Neural cell (in vitro differentiated cells): ENCODE measurements around the gene ARRB1. TPM values are rescaled to one million over a fixed set of nuclear protein-coding genes. Genes with fewer than 3 reads are reported as not detected.
"Not testable (repeated sequence)": the region's sequence is repeated elsewhere in the genome, so short reads cannot be mapped to it uniquely, and the experiment has no call there.

Experiments
- H2AFZ ChIP-seq: fragments of 200-600, 300-800 bp; sonication (generic), shearing (Covaris generic); 2 replicates; pipeline ENCODE4 v1.6.0; 2014; ENCODE audit warnings: low read depth, mild to moderate bottlenecking, antibody characterized with exemption, low read length, moderate library complexity
- H3F3A ChIP-seq: fragments of 200-600 bp; shearing (Covaris generic); 2 replicates; pipeline ENCODE4 v1.6.1; 2016; ENCODE audit warnings: mild to moderate bottlenecking, moderate library complexity, mixed read lengths, antibody characterized with exemption, low read length; ENCODE audit not compliant: insufficient read depth, poor library complexity, severe bottlenecking
- H3K27ac ChIP-seq: fragments of 200-600, 300-800 bp; sonication (generic), shearing (Covaris generic); 2 replicates; pipeline ENCODE4 v1.5.1; 2014; ENCODE audit warnings: mild to moderate bottlenecking, low read length, moderate library complexity
- H3K27me3 ChIP-seq: fragments of 300-800, 200-600 bp; sonication (generic), shearing (Covaris generic); 2 replicates; pipeline ENCODE4 v1.6.0; 2014; ENCODE audit warnings: mild to moderate bottlenecking, low read depth, low read length, moderate library complexity; ENCODE audit not compliant: insufficient read depth
- H3K36me3 ChIP-seq: fragments of 300-800, 200-600 bp; sonication (generic), shearing (Covaris generic); 2 replicates; pipeline ENCODE4 v1.5.1; 2014; ENCODE audit warnings: mild to moderate bottlenecking, antibody characterized with exemption, low read length, moderate library complexity; ENCODE audit not compliant: insufficient read depth
- H3K4me2 ChIP-seq: fragments of 300-800, 200-600 bp; sonication (generic), shearing (Covaris generic); 2 replicates; pipeline ENCODE4 v1.6.0; 2014; ENCODE audit warnings: mild to moderate bottlenecking, low read length
- H3K4me3 ChIP-seq: fragments of 300-800, 200-600 bp; sonication (generic), shearing (Covaris generic); 2 replicates; pipeline ENCODE4 v1.5.1; 2014; ENCODE audit warnings: mild to moderate bottlenecking, low read length, moderate library complexity
- H3K79me2 ChIP-seq: fragments of 200-600 bp; shearing (Covaris generic); replicated peaks from 2 replicates; pipeline ENCODE4 v1.6.0; 2014; ENCODE audit warnings: mild to moderate bottlenecking, low read length, moderate library complexity; ENCODE audit not compliant: insufficient read depth
- H3K9ac ChIP-seq: fragments of 300-800, 200-600 bp; sonication (generic), shearing (Covaris generic); 2 replicates; pipeline ENCODE4 v1.6.1; 2016; ENCODE audit warnings: mild to moderate bottlenecking, low read length, mixed read lengths
- H3K9me2 ChIP-seq: fragments of 200-600 bp; shearing (Covaris generic); 2 replicates; pipeline ENCODE4 v1.6.1; 2016; ENCODE audit warnings: mild to moderate bottlenecking, low read length, mixed read lengths; ENCODE audit not compliant: insufficient read depth
- H3K9me3 ChIP-seq: fragments of 200-600, 300-800 bp; sonication (generic), shearing (Covaris generic); 2 replicates; pipeline ENCODE4 v1.6.1; 2016; ENCODE audit warnings: mild to moderate bottlenecking, mixed run types, low read length, moderate library complexity, mixed read lengths
- H4K20me1 ChIP-seq: fragments of 200-600 bp; shearing (Covaris generic); 2 replicates; pipeline ENCODE4 v1.6.1; 2016; ENCODE audit warnings: mild to moderate bottlenecking, mixed run types; ENCODE audit not compliant: insufficient read depth
- EP300 ChIP-seq: fragments of 450-650 bp; conservative IDR thresholded peaks from 2 replicates; pipeline ENCODE4 v1.6.1; 2014; ENCODE audit warnings: antibody characterized with exemption, mild to moderate bottlenecking, moderate library complexity; ENCODE audit not compliant: poor library complexity, severe bottlenecking
- MXI1 ChIP-seq: fragments of 450-650 bp; conservative IDR thresholded peaks from 2 replicates; pipeline ENCODE4 v1.6.1; 2014; ENCODE audit warnings: antibody characterized with exemption, mild to moderate bottlenecking; ENCODE audit not compliant: poor library complexity, severe bottlenecking
- polyA plus RNA-seq: library from polyadenylated mRNA; depleted of rRNA; stranded (reverse); fragments of >200 nt; gene quantifications from 2 replicates; pipeline ENCODE4 v1.2.3, GENCODE V29; 2014
- TF ChIP-seq, protein P1 (sequence below): IDR thresholded peaks from 2 replicates; pipeline ENCODE4 v1.6.1; 2012; ENCODE audit warnings: borderline replicate concordance
- TF ChIP-seq, protein P2 (sequence below): fragments of 450-650 bp; IDR thresholded peaks from 2 replicates; pipeline ENCODE4 v1.5.1; 2014; ENCODE audit warnings: antibody characterized with exemption, mild to moderate bottlenecking, moderate library complexity; ENCODE audit not compliant: poor library complexity, severe bottlenecking

The ARRB1 gene
- polyA plus RNA-seq, 1 donor from 2014 or later: 5.7 TPM

DNA sequence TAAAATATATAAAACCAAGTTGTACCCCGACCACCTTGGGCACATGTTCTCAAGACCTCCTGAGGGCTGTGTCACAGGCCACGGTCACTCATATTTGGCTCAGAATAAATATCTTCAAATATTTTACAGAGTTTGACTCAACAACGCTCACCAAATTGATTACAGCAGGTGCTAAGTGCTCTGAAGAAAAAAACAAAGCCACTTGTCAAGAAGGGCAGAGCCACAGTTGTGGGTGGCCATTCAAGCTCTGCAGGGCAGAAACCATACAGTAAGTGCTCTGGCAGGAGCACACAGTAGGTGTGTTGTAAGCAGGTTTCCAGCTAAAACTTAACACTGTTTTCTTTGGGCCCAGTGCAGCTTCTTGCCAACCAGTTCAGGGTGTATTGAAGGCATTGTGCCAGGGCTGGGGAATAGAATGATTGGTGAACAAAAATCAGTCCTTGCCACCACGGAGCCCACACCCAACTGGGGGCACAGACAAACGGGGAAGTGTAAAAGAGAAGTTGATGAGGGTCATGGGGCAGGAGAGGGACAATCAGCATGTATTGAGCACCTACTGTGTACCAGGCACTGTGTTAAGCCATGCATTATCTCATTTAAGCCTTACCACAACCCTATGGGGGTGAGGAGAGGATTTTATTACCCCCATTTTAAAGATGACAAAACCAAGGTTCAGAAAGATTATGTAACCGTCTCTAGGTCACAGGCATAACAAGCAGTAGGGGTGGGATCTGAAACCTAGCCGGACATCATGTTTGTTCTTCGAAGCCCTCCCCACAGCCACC lies 18.2 kb downstream of the ARRB1 start:
- no peaks in the 10 kb centered on the region for H3F3A ChIP-seq
- H3K9me2 ChIP-seq: no peaks in the 10 kb centered on the region
- no peaks in the 10 kb centered on the region for H3K27me3 ChIP-seq
- no peaks in the 10 kb centered on the region for H3K9me3 ChIP-seq
- no peak overlapping the region for H2AFZ ChIP-seq
- no peak overlapping the region for H3K27ac ChIP-seq
- TF ChIP-seq, protein P1, sequence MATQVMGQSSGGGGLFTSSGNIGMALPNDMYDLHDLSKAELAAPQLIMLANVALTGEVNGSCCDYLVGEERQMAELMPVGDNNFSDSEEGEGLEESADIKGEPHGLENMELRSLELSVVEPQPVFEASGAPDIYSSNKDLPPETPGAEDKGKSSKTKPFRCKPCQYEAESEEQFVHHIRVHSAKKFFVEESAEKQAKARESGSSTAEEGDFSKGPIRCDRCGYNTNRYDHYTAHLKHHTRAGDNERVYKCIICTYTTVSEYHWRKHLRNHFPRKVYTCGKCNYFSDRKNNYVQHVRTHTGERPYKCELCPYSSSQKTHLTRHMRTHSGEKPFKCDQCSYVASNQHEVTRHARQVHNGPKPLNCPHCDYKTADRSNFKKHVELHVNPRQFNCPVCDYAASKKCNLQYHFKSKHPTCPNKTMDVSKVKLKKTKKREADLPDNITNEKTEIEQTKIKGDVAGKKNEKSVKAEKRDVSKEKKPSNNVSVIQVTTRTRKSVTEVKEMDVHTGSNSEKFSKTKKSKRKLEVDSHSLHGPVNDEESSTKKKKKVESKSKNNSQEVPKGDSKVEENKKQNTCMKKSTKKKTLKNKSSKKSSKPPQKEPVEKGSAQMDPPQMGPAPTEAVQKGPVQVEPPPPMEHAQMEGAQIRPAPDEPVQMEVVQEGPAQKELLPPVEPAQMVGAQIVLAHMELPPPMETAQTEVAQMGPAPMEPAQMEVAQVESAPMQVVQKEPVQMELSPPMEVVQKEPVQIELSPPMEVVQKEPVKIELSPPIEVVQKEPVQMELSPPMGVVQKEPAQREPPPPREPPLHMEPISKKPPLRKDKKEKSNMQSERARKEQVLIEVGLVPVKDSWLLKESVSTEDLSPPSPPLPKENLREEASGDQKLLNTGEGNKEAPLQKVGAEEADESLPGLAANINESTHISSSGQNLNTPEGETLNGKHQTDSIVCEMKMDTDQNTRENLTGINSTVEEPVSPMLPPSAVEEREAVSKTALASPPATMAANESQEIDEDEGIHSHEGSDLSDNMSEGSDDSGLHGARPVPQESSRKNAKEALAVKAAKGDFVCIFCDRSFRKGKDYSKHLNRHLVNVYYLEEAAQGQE: no peak
- TF ChIP-seq, protein P2, sequence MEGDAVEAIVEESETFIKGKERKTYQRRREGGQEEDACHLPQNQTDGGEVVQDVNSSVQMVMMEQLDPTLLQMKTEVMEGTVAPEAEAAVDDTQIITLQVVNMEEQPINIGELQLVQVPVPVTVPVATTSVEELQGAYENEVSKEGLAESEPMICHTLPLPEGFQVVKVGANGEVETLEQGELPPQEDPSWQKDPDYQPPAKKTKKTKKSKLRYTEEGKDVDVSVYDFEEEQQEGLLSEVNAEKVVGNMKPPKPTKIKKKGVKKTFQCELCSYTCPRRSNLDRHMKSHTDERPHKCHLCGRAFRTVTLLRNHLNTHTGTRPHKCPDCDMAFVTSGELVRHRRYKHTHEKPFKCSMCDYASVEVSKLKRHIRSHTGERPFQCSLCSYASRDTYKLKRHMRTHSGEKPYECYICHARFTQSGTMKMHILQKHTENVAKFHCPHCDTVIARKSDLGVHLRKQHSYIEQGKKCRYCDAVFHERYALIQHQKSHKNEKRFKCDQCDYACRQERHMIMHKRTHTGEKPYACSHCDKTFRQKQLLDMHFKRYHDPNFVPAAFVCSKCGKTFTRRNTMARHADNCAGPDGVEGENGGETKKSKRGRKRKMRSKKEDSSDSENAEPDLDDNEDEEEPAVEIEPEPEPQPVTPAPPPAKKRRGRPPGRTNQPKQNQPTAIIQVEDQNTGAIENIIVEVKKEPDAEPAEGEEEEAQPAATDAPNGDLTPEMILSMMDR: no peak
- TF ChIP-seq EP300 (no peak), MXI1 (no peak)
- H3K36me3 ChIP-seq: no peaks in the 10 kb centered on the region
- no peaks in the 10 kb centered on the region for H3K79me2 ChIP-seq
- H4K20me1 ChIP-seq: no peaks in the 10 kb centered on the region
- no peak overlapping the region for H3K9ac ChIP-seq
- H3K4me2 ChIP-seq: no peak overlapping the region
- H3K4me3 ChIP-seq: no peak overlapping the region

DNA sequence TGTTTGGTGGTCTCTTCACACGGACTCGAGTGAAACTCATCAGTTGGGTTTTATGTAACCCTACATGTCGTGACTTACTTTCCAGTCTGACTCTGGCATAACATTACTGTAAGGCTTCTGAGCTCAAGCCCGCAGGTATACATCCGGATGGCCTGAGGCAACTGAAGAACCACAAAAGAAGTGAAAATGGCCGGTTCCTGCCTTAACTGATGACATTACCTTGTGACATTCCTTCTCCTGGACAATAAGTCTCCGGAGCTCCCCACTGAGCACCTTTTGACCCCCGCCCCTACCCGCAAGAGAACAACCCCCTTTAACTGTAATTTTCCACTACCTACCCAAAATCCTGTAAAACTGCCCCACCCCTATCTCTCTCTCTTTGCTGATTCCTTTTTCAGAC lies 19.7 kb downstream of the ARRB1 start:
- H4K20me1 ChIP-seq, H3K4me2 ChIP-seq, H2AFZ ChIP-seq, H3K9me2 ChIP-seq, H3K79me2 ChIP-seq, H3F3A ChIP-seq, H3K36me3 ChIP-seq, H3K9ac ChIP-seq, H3K27ac ChIP-seq, H3K27me3 ChIP-seq, H3K4me3 ChIP-seq, H3K9me3 ChIP-seq: not testable (repeated sequence)

DNA sequence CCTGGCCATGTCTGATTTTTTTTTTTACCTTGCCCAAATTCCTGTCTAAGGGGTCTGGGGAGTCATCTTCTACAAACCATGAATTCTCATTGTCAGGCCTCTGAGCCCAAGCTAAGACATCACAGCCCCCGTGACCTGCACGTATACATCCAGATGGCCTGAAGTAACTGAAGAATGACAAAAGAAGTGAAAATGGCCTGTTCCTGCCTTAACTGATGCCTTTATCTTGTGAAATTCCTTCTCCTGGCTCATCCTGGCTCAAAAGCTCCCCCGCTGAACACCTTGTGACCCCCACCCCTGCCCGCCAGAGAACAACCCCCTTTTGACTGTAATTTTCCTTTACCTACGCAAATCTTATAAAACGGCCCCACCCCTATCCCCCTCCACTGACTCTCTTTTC lies 20.2 kb downstream of the ARRB1 start:
- not testable (repeated sequence) for H3K9me3 ChIP-seq, H3K9me2 ChIP-seq, H4K20me1 ChIP-seq, H3F3A ChIP-seq, H3K79me2 ChIP-seq, H3K27ac ChIP-seq, H3K4me3 ChIP-seq, H3K36me3 ChIP-seq, H3K4me2 ChIP-seq, H2AFZ ChIP-seq, H3K9ac ChIP-seq, H3K27me3 ChIP-seq

DNA sequence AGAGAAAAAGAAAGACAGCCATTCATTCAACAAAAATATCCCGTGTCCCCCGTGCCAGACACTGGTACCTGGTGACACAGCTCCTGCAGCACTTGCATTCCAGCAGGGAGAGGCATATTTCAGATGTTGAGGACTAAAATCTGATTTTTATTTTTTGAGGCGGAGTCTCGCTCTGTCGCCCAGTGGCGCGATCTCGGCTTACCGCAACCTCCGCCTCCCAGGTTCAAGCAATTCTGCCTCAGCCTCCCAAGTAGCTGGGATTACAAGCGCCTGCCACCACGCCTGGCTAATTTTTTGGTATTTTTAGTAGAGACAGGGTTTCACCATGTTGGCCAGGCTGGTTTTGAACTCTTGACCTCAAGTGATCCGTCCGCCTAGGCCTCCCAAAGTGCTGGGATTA lies 20.6 kb downstream of the ARRB1 start:
- H3K79me2 ChIP-seq, H3K36me3 ChIP-seq, H3K9me3 ChIP-seq, H3K9me2 ChIP-seq, H3F3A ChIP-seq, H3K9ac ChIP-seq, H2AFZ ChIP-seq, H3K4me2 ChIP-seq, H3K27ac ChIP-seq, H3K27me3 ChIP-seq, H4K20me1 ChIP-seq, H3K4me3 ChIP-seq: not testable (repeated sequence)
